NCI-H2107 treated with DMSO at 0.1 percent for 48 hours (cell line): ENCODE measurements around the gene KLHL6.

Experiments
- DNase-seq: peaks from one replicate; lab custom pipeline; 2025; ENCODE audit not compliant: unreplicated experiment; lab: John Stamatoyannopoulos, UW

The KLHL6 gene, protein sequence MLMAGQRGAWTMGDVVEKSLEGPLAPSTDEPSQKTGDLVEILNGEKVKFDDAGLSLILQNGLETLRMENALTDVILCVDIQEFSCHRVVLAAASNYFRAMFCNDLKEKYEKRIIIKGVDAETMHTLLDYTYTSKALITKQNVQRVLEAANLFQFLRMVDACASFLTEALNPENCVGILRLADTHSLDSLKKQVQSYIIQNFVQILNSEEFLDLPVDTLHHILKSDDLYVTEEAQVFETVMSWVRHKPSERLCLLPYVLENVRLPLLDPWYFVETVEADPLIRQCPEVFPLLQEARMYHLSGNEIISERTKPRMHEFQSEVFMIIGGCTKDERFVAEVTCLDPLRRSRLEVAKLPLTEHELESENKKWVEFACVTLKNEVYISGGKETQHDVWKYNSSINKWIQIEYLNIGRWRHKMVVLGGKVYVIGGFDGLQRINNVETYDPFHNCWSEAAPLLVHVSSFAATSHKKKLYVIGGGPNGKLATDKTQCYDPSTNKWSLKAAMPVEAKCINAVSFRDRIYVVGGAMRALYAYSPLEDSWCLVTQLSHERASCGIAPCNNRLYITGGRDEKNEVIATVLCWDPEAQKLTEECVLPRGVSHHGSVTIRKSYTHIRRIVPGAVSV

DNA sequence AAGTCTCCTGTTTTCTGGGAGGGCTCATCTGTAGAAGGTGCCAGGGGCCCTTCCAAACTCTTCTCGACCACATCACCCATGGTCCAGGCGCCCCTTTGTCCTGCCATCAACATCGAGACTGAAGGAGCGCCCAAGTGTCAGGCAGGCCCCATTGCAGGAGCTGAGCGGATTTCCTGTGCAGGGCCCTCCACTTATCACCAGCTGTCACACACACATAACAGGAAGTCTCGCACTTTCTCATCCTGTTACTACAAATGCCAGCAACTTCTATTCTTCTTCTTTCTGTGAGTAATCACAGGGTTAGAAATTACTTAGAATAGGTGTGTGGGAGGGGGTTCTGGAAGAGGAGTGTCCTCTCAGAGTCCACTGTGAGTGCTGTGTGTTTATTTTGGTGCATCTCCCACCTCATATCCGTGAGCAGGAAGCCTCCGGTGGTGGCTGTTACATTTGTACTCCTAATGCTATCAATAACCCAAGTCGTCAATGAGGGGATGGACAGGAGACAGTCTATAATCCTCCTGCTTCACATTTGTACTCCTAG, at the start of gene KLHL6:
Gene KLHL6 (minus strand): TSS at position 166 of the 541 bp plus-strand sequence. CDS start 53 bp downstream, at position 113.
- DNase-seq, result no peak

DNA sequence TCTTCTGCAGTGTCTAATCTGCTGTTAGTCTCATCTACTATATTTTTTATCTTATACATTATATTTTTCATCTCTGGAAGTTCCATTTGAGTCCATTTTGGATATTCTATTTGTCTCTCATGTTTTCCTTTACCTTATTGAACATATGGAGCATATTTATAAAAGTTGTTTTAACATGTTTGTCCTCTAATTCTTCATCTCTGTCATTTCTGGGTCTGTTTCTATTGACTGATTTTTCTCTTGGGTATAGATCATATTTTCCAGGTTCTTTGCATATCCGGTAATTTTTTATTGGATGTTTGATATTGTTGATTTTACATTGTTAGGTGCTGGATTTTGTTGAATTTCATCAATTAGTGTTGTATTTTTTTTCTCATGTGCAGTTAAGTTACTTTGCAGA, 42.5 kb upstream of the KLHL6 start:
- DNase-seq, result no peak

DNA sequence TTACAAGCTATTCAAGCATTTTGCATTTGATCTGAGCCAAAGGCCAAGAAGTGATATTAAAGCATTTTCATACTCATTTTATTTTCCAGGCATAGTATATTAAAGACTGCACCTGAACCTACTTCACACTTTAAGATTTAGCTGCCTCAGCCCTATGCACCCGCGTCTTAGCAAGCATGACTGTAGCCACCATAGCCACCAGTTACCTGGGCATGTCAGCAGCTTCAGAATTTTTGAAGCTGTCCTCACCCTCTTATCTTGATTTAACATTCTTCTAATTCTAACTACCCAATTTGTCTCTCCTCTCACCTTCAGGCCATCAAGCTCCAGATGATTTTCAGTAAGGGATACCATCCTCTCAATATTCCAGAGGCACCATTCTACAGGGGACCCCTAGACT, 39.1 kb upstream of the KLHL6 start:
- no peak for DNase-seq

DNA sequence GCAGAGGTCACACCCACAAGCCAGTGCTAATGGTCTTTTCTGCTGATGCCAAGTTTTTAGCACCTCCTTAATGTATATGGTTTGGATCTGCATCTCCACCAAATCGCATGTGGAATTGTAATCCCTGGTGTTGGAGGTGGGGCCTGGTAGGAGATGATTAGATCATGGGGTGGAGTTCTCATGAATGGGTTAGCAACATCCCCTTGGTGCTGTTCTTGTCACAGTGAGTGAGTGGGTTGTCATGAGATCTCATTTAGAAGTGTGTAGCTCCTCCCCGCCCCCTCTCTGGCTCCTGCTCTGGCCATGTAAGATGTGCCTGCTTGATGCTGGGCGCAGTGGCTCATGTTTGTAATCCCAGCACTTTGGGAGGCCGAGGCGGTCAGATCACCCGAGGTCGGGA, 37.3 kb upstream of the KLHL6 start:
- DNase-seq, result no peak

DNA sequence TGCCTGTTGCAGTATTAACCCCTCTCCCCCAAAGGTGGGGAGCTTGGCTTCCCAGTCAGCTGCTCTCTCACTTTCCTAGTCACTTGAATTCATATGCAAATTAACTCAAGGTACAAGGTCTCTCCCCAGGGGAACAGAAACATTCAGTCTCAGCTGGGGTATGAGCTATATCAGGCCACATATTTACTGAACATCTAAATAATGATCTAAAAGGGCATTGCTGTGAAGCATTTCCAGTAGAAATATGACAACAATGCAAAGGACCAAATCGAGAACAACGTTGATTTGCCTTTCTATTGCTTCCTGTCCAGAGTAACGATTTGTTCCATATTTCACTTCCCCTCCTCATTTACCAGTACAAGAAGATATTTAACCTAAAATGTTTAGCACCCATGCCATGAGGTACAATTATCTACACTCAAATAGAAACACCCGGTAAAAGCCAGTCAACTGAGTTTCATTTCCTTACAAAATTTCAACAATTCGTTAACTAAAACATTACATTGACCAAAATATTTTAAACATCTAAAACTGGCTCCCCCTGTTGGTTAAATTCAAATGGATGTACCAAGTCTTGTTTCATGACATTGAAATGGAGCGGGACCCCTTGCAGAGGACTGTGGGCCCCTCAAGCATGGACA, 36.5 kb upstream of the KLHL6 start:
- DNase-seq, result peak; percentile 41

DNA sequence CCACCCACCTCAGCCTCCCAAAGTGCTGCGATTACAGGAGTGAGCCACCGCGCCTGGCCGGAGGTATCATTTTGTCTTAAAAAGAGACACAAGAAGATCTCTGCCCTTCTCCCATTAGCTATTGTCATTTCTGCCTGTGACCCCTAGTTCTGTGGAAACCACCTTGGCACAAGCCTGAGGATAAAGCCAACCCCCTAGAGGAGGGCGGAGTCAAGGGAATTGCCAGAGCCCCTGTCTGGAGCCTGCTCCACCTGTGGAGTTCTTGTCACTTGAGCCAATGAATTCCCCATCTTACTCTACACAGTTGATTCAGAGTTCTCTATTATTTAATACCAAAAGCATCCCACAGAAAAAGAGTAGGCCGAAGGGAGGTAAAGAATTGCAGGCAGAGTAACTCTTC, 34.9 kb upstream of the KLHL6 start:
- no peak for DNase-seq

DNA sequence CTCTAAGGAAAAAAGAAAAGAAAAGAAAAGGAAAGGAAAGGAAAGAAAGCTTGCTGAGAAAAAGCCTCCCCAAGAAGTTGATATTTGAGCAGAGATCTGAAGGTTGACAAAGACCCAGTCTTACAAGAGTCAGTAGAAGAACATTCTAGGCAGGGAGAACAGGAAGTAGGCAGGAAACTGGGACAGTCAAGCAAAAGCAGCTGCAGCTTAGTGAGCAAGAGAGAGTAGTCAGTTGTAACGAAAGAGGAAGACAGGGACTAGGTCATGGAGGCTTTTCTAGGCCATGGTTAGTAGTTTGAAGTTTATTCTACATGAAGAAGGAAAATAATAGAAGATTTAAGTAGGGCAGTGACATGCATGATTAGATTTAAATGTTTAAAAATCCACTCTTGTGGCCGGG, 31.8 kb upstream of the KLHL6 start:
- DNase-seq, result no peak

DNA sequence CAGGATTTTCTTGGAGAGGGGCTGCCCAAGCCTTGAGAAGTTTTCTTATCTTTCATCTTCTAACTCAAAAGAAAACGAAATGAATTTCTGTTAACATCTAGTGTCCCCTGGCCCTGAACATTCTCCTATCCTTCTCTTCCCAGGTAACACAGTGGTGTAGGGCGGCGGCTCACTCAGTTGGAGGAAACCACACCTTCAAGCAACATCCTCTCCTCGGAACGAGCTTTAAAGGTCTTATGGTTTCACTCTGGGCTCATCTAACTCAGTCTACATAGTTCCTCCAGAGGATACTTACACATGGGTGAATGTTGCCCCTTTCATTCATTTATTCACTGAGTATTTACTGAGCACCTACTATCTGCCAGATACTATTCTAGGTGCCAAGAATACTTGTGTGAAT, 31.0 kb upstream of the KLHL6 start:
- no peak for DNase-seq

DNA sequence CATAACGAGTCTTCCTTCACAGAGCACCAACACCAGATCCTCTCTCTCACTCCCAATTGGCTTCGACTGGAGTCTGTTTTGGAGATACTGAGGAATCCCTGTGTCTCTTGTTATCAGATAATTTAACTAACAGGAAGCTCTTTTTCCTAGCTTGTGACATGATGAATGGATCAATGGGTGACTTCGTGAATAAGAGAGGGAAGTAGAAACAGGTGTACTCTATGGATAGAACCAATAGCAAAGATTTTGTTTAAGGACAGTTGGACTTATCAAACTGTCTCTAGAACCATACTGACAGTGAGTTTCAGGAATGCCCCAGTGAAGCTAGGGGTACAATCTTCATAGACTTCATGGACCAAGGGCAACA, 29.4 kb upstream of the KLHL6 start:
- no peak for DNase-seq

DNA sequence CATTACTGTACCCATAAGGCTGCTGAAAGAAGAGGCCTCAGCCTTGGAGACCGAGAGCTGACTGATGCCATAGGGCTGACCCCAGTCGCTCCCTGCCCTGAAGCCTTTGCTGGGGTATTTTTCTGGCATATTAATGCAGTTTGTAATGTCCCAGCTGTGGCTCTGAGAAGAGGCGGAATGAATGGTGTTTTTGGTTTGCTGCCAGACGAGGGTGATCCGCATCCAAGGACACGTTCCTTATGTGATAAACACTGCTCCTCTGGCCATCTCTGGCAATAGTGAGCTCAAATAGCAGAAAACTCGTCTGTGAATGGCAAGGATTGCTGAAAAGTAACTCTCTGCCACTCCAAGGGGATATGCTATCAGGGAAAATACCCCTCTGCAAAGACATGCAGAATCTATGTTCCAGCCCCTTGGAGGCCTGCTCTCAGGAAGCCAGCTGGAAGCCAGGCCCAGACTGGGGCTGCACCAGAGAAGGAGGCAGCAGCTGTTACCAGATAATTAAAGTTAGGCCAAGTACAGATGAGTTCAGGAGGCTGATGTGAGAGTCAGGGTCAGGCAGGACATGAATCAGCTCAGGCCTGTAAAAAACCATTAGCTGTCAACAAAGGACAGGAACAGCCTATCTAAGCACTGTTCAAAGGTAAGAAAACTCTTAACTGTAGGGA, 28.9 kb upstream of the KLHL6 start:
- no peak for DNase-seq

DNA sequence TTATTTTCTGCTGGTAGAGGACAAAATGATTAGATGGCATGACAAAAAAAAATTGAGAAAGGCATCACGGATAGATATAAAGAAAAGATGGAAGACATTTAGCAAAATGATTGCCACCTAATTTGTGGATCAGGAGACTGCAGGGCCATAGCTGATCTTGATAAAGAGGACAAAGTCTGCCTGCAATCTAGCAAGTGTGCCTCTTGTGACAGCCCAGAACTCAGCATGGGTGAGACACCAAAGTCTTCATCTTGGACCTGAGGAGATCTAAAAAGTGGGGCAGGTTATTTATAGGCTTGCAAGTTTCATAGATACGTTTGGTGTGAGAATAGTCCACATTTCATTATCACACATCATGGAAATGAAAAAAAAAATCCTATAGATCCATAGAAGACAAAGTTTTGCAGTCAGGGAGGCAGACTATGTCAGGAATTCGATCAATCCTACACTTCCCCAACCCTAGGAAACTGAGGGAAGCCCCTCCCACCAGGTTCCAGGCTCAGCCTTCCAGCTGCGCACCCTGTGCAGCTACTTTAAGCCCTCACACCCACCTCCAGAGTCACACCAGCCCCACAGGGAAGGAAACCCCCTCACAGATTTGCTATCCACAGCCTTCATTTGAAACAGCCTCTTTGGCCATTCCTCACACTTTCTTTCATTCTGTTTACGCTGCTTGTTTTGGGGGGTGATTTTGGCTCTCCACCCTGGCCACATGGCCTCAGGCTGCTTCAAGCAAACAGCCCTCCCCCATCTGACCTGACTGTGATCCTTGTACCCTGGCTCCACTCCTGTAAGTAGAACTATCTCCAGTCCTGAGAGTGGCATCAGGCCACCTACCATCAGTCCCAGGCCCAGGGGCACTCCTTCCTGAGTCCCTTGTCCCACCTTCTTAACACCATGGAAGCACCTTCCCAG, 28.1 kb upstream of the KLHL6 start:
- no peak for DNase-seq

DNA sequence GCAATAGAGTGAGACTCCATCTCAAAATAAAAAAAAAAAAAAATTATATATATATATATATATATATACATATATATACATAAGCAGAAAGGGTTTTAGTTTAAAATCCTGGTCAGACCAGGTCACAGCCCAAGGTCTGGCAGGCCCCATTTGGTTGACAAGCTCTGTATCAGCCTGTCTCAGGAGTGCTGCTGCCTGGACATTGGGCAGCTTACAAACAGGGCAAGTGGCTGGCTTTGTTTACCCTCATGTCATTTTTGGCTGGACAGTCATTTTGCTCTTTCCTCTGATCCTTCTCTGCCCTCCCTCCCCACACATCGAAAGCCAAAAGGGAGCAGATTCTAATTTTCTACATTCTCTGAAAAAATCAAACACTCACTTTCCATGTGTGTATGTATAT, 26.7 kb upstream of the KLHL6 start:
- DNase-seq, result no peak

DNA sequence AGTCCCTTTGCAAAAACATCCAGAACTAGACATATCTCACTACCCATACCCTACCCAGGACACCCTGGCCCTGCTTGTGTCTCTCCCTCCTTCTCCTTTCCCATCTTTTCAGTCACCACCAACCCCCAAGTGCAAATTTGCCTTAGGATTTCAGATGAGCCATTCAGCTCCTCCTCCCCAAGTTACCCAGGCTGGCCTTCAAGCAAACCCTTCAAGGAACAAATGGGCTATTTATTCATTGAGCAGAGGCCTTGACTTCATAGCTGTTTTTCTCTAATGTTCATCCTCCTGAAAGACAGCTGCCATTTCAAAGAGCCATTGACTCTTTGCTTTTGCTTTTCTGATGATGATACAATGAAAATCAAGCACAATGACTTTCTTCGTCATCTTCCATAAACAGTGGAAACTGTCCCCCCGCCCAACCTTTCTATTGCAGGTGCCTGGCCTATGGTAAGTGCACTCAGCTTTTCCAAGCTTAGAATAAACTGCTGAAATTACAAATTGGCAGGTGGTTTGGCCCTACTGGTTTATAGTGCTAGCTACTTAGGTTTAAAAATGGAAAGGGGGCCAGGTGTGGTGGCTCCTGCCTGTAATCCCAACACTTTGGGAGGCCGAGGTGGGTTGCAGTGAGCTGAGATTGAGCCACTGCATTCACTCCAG, 26.1 kb upstream of the KLHL6 start:
- no peak for DNase-seq

DNA sequence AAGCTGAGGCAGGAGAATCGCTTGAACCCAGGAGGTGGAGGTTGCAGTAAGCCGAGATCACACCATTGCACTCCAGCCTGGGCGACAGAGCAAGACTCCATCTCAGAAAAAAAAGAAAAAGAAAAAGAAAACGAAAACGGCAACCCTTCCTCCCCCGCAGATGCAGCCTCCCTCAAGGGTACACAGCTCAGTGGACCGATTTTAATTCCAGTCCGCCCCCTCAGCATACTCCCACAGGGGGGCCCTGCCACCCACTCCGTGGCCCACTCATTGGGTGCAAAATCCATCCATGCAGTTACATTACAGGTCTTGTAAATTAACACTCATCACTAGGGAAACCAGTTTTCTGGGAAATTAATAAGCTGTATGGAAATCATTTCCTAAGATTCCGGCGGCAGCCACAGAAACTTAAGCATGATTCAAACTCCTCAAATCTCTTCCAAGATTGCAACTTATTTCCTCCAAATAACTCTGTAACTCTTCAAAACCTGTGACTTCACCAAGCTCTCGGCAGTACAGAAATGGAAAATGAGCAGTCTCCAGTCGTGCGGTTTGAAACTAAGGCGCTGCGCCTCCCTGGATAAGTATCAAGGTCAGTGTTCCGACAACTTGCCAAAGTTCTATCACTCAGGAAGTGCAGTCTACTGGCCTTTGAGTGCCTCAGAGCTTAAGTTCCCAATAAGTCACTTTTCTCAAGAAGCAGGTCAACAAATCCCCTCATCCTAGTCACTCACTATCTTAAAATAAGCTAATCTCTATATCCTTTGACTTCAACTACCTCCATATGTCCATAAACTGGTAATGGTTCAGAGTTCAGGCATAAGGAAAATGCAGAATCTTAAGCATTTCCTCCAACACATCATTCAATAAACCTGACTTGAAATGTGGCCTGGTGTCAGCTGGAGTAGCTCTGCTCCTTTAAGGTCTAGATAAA, 24.7 kb upstream of the KLHL6 start:
- DNase-seq, result no peak

DNA sequence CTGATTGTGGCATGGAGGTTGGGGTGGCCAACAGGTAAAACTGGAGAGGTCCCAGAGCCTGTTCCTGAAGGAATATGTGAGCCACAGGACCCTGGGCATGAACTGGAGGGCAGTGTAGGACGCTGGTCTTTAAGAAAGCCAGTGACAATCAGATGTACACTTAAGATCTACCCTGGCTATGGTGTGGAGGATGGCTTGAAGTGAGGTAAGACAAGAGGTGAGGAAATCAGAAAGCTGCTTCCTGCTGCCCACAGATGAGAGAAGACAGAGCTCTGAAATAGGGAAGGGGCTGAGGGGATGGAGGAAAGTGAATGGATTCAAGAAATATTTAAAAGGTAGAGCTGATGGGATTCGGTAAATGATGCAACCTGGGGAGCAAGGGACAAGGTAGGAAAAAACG, 22.7 kb upstream of the KLHL6 start:
- no peak for DNase-seq

DNA sequence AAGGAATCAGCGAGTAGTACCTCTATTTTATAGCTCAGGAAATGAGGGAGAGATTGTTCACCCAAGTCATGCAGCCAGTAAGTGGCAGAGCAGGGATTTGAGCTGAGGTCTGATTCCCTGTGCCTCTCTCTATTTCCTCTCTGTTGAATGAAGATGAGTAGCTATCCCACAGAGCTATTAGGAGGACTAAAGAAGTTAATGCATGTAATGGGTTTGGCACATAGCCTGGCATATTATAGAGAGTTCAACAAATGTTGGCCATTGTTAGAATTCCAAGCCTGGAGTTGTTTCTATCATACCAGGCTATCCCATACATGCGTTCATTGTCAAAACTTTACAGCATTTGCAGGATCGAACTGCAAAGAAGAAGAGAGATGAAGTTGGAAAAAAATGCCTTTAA, 21.8 kb upstream of the KLHL6 start:
- DNase-seq, result no peak

DNA sequence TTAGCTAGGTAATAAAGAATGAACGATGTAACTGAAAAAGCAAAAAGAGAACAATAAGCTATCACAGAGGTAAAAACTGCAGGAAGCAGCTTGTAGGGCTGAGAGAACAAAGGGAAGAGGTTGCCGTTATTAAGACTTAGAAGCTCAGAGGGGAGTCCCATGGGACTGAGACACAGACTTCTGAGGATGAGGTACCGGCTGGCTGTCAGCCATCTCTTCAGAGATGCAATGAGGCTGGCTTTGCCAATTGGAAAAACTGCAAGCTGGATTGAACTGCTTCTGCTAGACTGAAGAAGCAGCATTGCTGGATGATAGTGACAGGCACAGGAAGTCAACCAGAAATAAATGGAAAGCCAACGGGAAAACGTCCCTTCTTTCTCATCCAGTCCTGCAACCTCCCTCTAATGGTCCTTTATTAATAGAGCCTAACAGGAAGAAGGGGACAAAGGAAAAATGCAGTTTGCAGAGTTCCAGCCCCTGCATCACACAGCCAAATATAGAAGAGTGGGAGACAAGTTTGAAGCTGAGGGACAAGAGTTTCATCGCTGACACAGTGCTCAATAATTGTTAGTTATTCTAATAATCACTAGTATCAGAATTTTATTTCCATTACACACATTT, 21.1 kb upstream of the KLHL6 start:
- DNase-seq, result peak; percentile 82

DNA sequence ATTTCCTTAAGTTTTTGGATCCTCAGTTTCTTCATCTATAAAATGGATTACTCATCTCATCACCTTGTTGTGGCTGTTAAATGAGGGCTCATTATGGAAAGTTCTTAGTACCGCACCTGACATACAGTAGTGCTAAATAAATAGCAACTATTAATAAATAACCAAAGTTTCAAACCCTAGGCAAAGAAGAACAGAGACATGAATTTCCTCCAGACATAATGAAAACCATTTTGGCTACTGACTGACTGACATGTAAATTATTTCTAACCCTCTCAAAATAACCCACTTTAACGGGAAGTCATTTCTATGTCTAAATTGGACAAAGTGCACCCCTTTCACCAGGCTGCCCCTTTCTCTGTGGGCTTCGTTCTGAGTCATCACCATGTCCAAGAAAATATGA, 17.4 kb upstream of the KLHL6 start:
- DNase-seq, result no peak
